MCF 10A (cell line): ENCODE results near the gene TMEM203. TPM values are rescaled to one million over a fixed set of nuclear protein-coding genes. Genes with fewer than 3 reads are reported as not detected.
A peak's percentile ranks its signal among the peaks of the same experiment; 100 is the strongest.

Experiments
- BruUV-seq: library from RNA; stranded (reverse); fragments of 400-500 nt; replicated peaks from 2 replicates; lab custom pipeline; 2021; lab: Mats Ljungman, UMichigan
- CTCF ChIA-PET: fragments of 300-600 bp; sonication (Branson Sonifier 250); formaldehyde crosslinking; extraction: SDS; loops from one replicate; lab custom pipeline; 2021; ENCODE audit warnings: antibody characterized with exemption, inconsistent platforms; lab: Yijun Ruan, JAX
- POLR2A ChIA-PET: fragments of 300-600, 350-650 bp; sonication (Branson Sonifier 250); formaldehyde crosslinking; extraction: SDS; loops from one replicate; lab custom pipeline; 2020; ENCODE audit warnings: antibody characterized with exemption, inconsistent platforms; lab: Yijun Ruan, JAX
- DNase-seq: peaks from one replicate; pipeline ENCODE4 v3.0.0-alpha.2; 2018; ENCODE audit not compliant: unreplicated experiment
- H3K27ac Mint-ChIP-seq: one replicate; pipeline ENCODE4 v1.8.0; 2022; ENCODE audit warnings: mild to moderate bottlenecking, low read depth, mixed read lengths; ENCODE audit not compliant: unreplicated experiment
- H3K27me3 Mint-ChIP-seq: one replicate; pipeline ENCODE4 v1.8.0; 2022; ENCODE audit warnings: mixed read lengths; ENCODE audit not compliant: insufficient read depth, unreplicated experiment
- H3K36me3 Mint-ChIP-seq: one replicate; pipeline ENCODE4 v1.8.0; 2022; ENCODE audit warnings: mild to moderate bottlenecking, moderate library complexity, mixed read lengths; ENCODE audit not compliant: insufficient read depth, unreplicated experiment
- H3K4me1 Mint-ChIP-seq: one replicate; pipeline ENCODE4 v1.8.0; 2022; ENCODE audit warnings: mixed read lengths; ENCODE audit not compliant: insufficient read depth, unreplicated experiment
- H3K4me3 Mint-ChIP-seq: one replicate; pipeline ENCODE4 v1.8.0; 2022; ENCODE audit warnings: mild to moderate bottlenecking, moderate library complexity, mixed read lengths; ENCODE audit not compliant: unreplicated experiment
- H3K9me3 Mint-ChIP-seq: one replicate; pipeline ENCODE4 v1.8.0; 2022; ENCODE audit warnings: mixed read lengths; ENCODE audit not compliant: unreplicated experiment
- intact Hi-C: fragments of 100-400 bp; cut with micrococcal nuclease; formaldehyde crosslinking; loops from 2 replicates; pipeline ENCODE4 v1.14.1; 2022
- total RNA-seq: library from RNA; stranded (reverse); gene quantifications from 2 replicates; pipeline ENCODE4 v1.2.3, GENCODE V29; 2022
- TF ChIP-seq, protein P1 (sequence below): fragments of 200-600 bp; IDR thresholded peaks from one replicate; pipeline ENCODE4 v1.8.0; 2022; ENCODE audit warnings: antibody characterized with exemption, mild to moderate bottlenecking; ENCODE audit not compliant: unreplicated experiment

TMEM203 gene
- total RNA-seq, 1 experiment from 2014 or later, result 31.4 TPM

DNA sequence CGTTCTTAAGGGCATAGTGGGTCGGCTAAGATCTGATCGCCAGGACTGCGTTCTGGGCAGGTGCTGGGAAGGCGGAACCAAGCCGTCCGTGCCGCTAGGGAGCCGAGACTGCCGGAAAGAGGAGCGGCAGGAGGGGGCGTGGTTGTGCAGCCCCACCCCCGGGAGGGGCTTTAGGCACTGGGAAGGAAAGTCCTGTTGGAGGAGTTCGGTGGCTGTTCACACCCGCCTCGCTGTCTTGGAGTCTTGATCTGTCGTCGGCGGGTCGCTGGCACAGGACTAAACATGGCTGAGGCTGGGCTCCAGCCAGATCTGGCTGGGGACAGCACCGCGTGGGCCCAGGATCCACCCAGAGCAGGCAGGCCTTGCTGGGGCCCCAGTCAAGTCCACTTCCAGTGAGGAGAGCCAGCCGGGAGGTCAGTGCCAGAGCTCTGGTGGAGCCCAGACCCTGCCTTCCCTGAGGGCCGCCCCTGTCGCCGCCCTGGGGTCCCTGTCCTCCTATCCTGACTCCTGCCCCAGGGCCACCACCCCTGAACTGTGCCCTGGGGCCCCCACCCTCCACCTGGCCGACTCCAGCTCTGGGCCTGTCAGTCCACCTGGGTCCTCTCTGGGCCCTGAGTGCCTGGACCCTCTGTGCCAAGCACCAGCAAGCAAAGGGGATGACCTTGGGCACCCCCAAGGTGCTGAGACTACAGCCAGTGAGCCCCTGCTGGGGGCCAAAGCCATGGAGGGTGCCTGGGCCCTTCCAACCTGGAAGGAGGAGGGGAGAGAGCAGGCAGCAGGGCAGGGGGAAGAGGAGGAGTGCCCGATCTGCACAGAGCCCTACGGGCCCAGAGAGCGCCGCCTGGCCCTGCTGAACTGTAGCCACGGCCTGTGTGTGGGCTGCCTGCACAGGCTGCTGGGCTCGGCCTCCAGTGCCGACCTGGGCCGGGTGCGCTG, 12.1 kb upstream of the TMEM203 start:
- Mint-ChIP-seq H3K4me3 (peak overlapping the region; percentile 70), H3K27ac (peak overlapping the region; percentile 60), H3K4me1 (peaks cover 5% of the 10 kb centered on the region), H3K27me3 (no peaks in the 10 kb centered on the region), H3K9me3 (no peaks in the 10 kb centered on the region), H3K36me3 (peaks cover 12% of the 10 kb centered on the region)
- ChIA-PET POLR2A (interaction anchor here (0.7 to 3.8 kb wide), 7 partner anchors 12 to 134 kb away, joined by 3 to 38 read pairs (median 5); partner anchors contain the start of genes ANAPC2, NDOR1, SSNA1 and TMEM203), CTCF (interaction anchor here (1.4 kb wide), 1 partner anchor 11 kb away, joined by 3 read pairs; no protein-coding TSS in a partner anchor)
- no TSS peak for BruUV-seq
- TF ChIP-seq, protein P1, sequence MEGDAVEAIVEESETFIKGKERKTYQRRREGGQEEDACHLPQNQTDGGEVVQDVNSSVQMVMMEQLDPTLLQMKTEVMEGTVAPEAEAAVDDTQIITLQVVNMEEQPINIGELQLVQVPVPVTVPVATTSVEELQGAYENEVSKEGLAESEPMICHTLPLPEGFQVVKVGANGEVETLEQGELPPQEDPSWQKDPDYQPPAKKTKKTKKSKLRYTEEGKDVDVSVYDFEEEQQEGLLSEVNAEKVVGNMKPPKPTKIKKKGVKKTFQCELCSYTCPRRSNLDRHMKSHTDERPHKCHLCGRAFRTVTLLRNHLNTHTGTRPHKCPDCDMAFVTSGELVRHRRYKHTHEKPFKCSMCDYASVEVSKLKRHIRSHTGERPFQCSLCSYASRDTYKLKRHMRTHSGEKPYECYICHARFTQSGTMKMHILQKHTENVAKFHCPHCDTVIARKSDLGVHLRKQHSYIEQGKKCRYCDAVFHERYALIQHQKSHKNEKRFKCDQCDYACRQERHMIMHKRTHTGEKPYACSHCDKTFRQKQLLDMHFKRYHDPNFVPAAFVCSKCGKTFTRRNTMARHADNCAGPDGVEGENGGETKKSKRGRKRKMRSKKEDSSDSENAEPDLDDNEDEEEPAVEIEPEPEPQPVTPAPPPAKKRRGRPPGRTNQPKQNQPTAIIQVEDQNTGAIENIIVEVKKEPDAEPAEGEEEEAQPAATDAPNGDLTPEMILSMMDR, result no peak
- intact Hi-C loops, result no loop called here
- peak; percentile 74 for DNase-seq

DNA sequence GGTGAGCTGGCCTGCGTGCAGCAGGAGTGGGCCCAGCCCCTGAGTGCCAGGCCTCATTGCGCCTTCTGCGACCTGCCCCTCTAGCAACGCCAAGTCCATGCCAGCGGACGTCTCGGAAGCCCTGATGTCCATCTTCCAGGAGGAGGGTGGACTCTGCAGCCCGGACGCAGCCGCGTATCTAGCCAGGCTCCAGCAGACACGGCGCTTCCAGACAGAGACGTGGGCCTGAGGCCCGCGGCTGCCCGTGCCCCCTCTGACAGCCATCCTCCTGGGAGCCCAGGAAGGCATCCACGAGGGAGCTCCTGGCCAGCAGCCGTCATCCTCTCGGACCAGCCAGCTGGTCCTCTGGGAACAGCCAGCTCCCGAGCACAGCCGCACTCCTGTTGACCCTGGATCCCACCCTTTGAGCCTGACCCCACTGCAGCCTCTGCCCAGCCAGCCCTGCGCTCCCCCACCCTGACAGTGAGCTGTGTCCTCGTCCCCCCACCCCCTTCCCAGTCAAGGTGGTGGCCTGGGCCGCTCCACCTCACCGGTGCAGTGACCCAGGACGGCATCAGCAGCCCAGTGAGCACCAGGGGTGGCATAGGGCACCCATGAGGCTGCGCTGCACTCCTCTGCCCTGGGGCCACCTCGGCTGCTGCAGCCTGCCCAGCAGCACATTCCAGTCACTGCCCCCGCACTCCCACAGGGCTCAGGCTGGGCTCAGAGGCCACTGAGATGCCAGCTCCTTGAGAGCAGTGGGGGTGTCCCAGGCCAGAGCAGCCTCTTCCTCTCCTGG, 10.9 kb upstream of the TMEM203 start:
- H3K4me1 Mint-ChIP-seq, result peaks cover 5% of the 10 kb centered on the region
- intact Hi-C loops, result no loop called here
- DNase-seq, result no peak
- H3K27ac Mint-ChIP-seq, result no peak overlapping the region
- ChIA-PET CTCF (interaction anchor here (0.6 to 1.4 kb wide), 3 partner anchors 9 to 17 kb away, joined by 3 to 6 read pairs (median 3); no protein-coding TSS in a partner anchor), POLR2A (interaction anchor here (0.7 to 3.8 kb wide), 7 partner anchors 10 to 46 kb away, joined by 3 to 38 read pairs (median 5); partner anchors contain the start of genes ANAPC2, NDOR1, RNF224 and SSNA1)
- TF ChIP-seq, protein P1, result no peak
- no peaks in the 10 kb centered on the region for H3K9me3 Mint-ChIP-seq
- H3K27me3 Mint-ChIP-seq, result no peaks in the 10 kb centered on the region
- BruUV-seq, result no TSS peak
- peaks cover 12% of the 10 kb centered on the region for H3K36me3 Mint-ChIP-seq
- H3K4me3 Mint-ChIP-seq, result no peak overlapping the region

DNA sequence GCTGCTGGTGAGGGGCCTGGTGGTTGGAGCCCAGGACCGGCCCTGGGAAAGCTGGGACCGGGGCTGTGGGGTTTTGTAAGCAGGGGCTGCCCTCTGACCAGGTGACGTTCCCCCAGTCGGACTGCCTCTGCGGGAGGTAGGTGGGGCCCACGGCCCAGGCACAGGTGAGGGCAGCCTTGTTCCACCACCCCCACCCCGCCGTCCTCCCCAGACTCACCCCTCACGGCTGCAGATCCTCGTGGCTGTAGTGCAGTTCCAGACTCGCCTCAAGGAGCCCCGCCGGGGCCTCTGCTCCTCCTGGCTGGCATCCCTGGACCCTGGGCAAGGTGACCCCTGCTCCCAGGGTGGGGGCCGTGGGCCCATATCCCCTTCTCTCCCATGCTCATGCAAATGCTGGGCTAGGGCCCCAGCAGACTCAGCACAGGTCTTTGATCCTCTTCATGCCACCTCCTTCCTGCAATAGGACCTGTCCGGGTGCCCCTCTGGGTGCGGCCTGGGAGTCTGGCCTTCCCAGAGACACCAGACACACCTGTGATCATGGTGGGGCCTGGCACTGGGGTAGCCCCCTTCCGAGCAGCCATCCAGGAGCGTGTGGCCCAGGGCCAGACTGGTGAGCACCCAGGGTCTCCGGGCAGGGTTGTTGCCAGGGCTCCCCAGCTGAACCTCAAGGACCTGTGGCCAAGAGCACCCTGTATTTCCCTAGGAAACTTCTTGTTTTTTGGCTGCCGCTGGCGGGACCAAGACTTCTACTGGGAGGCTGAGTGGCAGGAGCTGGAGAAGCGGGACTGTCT, 9.9 kb upstream of the TMEM203 start:
- H3K4me1 Mint-ChIP-seq, result peaks cover 5% of the 10 kb centered on the region
- TF ChIP-seq, protein P1, result no peak
- ChIA-PET POLR2A (interaction anchor here (0.7 to 3.8 kb wide), 4 partner anchors 8 to 27 kb away, joined by 3 to 38 read pairs (median 4); partner anchors contain the start of genes NDOR1, RNF224, SSNA1 and TMEM203), CTCF (interaction anchor here (1.2 kb wide), 1 partner anchor 12 kb away, joined by 3 read pairs; no protein-coding TSS in a partner anchor)
- TSS peak; percentile 9 for BruUV-seq
- no peak overlapping the region for H3K4me3 Mint-ChIP-seq
- H3K27ac Mint-ChIP-seq, result no peak overlapping the region
- intact Hi-C loops, result no loop called here
- DNase-seq, result no peak
- H3K9me3 Mint-ChIP-seq, result no peaks in the 10 kb centered on the region
- peaks cover 12% of the 10 kb centered on the region for H3K36me3 Mint-ChIP-seq
- H3K27me3 Mint-ChIP-seq, result no peaks in the 10 kb centered on the region
